Gastrocnemius medialis (tissue), 4 donors: ENCODE results near the gene ITGAE. TPM values are rescaled to one million over a fixed set of nuclear protein-coding genes. Genes with fewer than 3 reads are reported as not detected.
"Not testable (repeated sequence)": the region's sequence is repeated elsewhere in the genome, so short reads cannot be mapped to it uniquely, and the experiment has no call there.

Source experiments
- ATAC-seq, 2 donors: fragments of 150-250 bp; one replicate each; pipeline ENCODE4 v1.9.1; 2016
- DNase-seq, 2 donors: peaks; one replicate each; pipeline ENCODE4 v3.0.0-alpha.2; 2019
- H3K27ac ChIP-seq, 4 donors: fragments of 200-600 bp; sonication (generic); 1 replicate in 1 of 4; 2 replicates in 3 of 4; pipeline ENCODE4 v1.5.1; 2016 to 2018; ENCODE audit warnings: mild to moderate bottlenecking in 2 of 4, moderate library complexity in 1 of 4
- H3K27me3 ChIP-seq, 3 donors: fragments of 200-600 bp; sonication (generic) in 2 of 3; 1 replicate in 1 of 3; 2 replicates in 2 of 3; pipeline versions ENCODE4 v1.5.1 to v1.6.0; 2016 to 2019; ENCODE audit warnings: mild to moderate bottlenecking in 1 of 3, moderate library complexity in 1 of 3
- H3K36me3 ChIP-seq, 2 donors: fragments of 200-600 bp; sonication (generic) in 1 of 2; one replicate each; pipeline ENCODE4 v1.5.1; 2017 to 2018
- H3K4me1 ChIP-seq, 2 donors: fragments of 200-600 bp; sonication (generic) in 1 of 2; one replicate each; pipeline ENCODE4 v1.5.1; 2016 to 2017; ENCODE audit warnings: mild to moderate bottlenecking in 2 of 2
- H3K4me3 ChIP-seq, 4 donors: fragments of 200-600 bp; sonication (generic) in 3 of 4; 1 replicate in 1 of 4; 2 replicates in 3 of 4; pipeline ENCODE4 v1.5.1; 2016 to 2019; ENCODE audit warnings: mild to moderate bottlenecking in 2 of 4
- H3K9me3 ChIP-seq, 3 donors: fragments of 200-600 bp; sonication (generic) in 2 of 3; 1 replicate in 1 of 3; 2 replicates in 2 of 3; pipeline ENCODE4 v1.5.1; 2016 to 2019
- POLR2A ChIP-seq, 2 donors: fragments of 450-650 bp; IDR thresholded peaks; one replicate each; pipeline ENCODE4 v1.6.1; 2017; ENCODE audit warnings: antibody characterized with exemption in 2 of 2, mild to moderate bottlenecking in 2 of 2, moderate library complexity in 2 of 2
- in situ Hi-C, 4 donors: fragments of 200-750 bp; cut with MboI; loops; one replicate each; pipeline versions ENCODE4 v1.15.0 to v1.8.0; 2017; ENCODE audit warnings: low sequenced_read_pairs in 4 of 4
- intact Hi-C: fragments of 100-400 bp; cut with DNase I; formaldehyde crosslinking; loops from one replicate; pipeline ENCODE4 v1.15.1; 2023; ENCODE audit warnings: low total_unique reads
- total RNA-seq, 4 donors: library from RNA; depleted of rRNA; stranded (reverse); fragments of >200 nt; gene quantifications; one replicate each; pipeline versions ENCODE4 v1.1.0 to v1.2.3, GENCODE V29; 2016
- TF ChIP-seq, protein P1 (sequence below), 5 experiments: fragments of 450-650 bp in 3 of 5; fragments of 200-600 bp in 2 of 5; sonication (generic) in 2 of 5; IDR thresholded peaks in 4 of 5; conservative IDR thresholded peaks in 1 of 5; 1 replicate in 4 of 5; 2 replicates in 1 of 5; pipeline ENCODE4 v1.5.1; 2016 to 2019; ENCODE audit warnings: antibody characterized with exemption in 5 of 5, mild to moderate bottlenecking in 3 of 5, moderate library complexity in 3 of 5

Gene ITGAE
- total RNA-seq, 4 donors from 2014 or later = 10.8 to 25.0 (median 23.5) TPM

DNA sequence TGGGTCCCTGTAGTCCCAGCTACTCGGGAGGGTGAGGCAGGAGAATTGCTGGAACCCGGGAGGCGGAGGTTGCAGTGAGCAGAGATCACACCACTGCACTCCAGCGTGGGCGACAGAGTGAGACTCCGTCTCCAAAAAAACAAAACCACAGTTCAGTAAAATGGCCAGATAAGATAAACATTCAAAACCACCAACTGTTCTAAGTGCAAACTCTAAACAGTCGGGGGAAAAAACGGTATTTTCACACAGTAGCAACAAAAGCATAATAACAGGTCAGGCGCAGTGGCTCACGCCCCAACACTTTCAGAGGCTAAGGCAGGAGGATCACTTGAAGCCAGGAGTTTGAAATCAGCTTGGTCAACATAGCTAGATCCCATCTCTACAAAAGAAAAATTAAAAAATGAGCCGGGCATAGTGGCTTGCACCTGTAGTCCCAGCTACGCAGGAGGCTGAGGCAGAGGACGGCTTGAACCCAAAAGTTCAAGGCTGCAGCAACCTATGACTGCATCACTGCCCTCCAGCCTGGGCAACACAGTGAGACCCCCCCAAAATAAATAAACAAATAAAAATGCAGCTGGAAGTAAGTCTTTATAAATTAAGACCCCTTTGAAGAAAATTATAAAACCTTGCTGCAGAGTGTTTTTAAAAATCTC, 88.1 kb downstream of the ITGAE start:
- DNase-seq = no peak
- in situ Hi-C loops = no loop called here
- H3K4me3 ChIP-seq = no peak overlapping the region
- no peaks in the 10 kb centered on the region for H3K9me3 ChIP-seq
- H3K4me1 ChIP-seq = peaks cover 0 to 3% of the 10 kb centered on the region in 2 donors
- no peaks in the 10 kb centered on the region for H3K27me3 ChIP-seq
- no peak overlapping the region for H3K27ac ChIP-seq
- intact Hi-C loops = no loop called here
- H3K36me3 ChIP-seq = peaks cover 0 to 61% of the 10 kb centered on the region in 2 donors
- ATAC-seq = no peak
- TF ChIP-seq, protein P1, sequence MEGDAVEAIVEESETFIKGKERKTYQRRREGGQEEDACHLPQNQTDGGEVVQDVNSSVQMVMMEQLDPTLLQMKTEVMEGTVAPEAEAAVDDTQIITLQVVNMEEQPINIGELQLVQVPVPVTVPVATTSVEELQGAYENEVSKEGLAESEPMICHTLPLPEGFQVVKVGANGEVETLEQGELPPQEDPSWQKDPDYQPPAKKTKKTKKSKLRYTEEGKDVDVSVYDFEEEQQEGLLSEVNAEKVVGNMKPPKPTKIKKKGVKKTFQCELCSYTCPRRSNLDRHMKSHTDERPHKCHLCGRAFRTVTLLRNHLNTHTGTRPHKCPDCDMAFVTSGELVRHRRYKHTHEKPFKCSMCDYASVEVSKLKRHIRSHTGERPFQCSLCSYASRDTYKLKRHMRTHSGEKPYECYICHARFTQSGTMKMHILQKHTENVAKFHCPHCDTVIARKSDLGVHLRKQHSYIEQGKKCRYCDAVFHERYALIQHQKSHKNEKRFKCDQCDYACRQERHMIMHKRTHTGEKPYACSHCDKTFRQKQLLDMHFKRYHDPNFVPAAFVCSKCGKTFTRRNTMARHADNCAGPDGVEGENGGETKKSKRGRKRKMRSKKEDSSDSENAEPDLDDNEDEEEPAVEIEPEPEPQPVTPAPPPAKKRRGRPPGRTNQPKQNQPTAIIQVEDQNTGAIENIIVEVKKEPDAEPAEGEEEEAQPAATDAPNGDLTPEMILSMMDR (IDR thresholded peaks at IDR 0.05 in 4 of 5, conservative IDR thresholded peaks at IDR 0.05 in 1 of 5) = no peak
- TF ChIP-seq POLR2A (IDR thresholded peaks at IDR 0.05) = no peak

DNA sequence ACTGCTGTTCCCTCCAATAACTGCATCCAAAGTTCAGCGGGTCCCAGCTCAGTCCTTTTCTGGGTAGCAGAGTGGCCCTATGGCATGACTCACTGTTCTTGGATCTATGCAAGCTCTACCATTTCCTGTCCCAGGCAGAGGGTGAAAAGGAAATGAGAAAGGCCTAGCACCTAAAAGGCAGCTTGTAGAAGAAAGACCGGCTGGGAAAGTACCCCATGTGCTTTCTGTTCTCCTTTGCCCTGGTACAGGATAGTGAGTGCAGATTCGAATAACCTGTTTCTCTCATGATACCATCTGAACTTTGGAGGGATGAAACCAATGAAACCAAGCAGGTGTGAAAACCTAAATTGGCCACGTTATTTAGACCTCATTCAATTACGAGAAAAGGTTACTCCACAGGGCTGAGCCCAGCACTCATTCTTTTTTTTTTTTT, 90.0 kb downstream of the ITGAE start:
- no peak overlapping the region for H3K27ac ChIP-seq
- ATAC-seq (peak in 1 of 2 donors; percentile 68), DNase-seq (no peak)
- H3K36me3 ChIP-seq = peaks cover 0 to 41% of the 10 kb centered on the region in 2 donors
- no peaks in the 10 kb centered on the region for H3K9me3 ChIP-seq
- in situ Hi-C loops (no loop called here), intact Hi-C loops (no loop called here)
- H3K27me3 ChIP-seq = no peaks in the 10 kb centered on the region
- no peak overlapping the region for H3K4me3 ChIP-seq
- H3K4me1 ChIP-seq = peaks cover 0 to 3% of the 10 kb centered on the region in 2 donors
- TF ChIP-seq, protein P1 (IDR thresholded peaks at IDR 0.05 in 4 of 5, conservative IDR thresholded peaks at IDR 0.05 in 1 of 5) = no peak
- TF ChIP-seq POLR2A (IDR thresholded peaks at IDR 0.05) = no peak

DNA sequence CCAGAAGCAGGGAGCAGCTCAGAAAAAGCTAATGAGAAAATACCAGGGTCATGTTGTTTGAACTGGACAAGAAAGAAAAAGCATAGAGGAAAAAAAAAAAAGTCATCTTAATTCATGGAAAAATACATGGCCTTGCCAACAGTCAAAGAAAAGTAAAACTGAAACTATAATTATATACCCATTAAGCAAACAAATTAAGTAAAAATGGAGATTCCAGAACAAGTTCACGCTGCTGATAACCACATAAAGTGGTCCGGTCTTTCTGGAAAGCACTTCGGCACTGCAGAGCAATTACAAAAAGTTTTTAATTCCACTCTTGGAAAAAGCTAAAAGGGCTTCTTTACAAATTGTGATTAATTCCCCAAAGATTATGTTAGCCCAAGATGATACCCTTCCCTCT, 92.6 kb downstream of the ITGAE start:
- no peak for TF ChIP-seq POLR2A (IDR thresholded peaks at IDR 0.05)
- TF ChIP-seq, protein P1 (IDR thresholded peaks at IDR 0.05 in 4 of 5, conservative IDR thresholded peaks at IDR 0.05 in 1 of 5) = no peak
- Histone ChIP-seq H3K4me1 (peaks cover 0 to 8% of the 10 kb centered on the region in 2 donors), H3K27ac (no peak overlapping the region), H3K36me3 (peaks cover 0 to 18% of the 10 kb centered on the region in 2 donors), H3K27me3 (no peaks in the 10 kb centered on the region), H3K4me3 (no peak overlapping the region), H3K9me3 (no peaks in the 10 kb centered on the region)
- ATAC-seq (no peak), DNase-seq (no peak)
- in situ Hi-C loops = no loop called here
- intact Hi-C loops = no loop called here

DNA sequence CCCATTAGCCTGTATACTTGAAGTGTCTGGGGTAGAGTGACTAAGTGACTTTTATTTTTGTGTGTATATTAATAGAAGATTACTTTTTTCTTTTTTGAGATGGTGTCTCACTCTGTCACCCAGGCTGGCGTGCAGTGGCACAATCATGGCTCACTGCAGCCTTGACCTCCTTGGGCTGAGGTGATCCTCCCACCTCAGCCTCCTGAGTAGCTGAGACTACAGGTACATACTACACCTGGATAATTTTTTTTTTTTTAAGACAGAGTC, 95.3 kb downstream of the ITGAE start:
- H3K4me3 ChIP-seq, H3K4me1 ChIP-seq, H3K27me3 ChIP-seq, H3K9me3 ChIP-seq, intact Hi-C loops, H3K36me3 ChIP-seq, in situ Hi-C loops, DNase-seq: not testable (repeated sequence)
- peak overlapping the region in 3 of 4 donors; percentile 30 to 52 (median 48) for H3K27ac ChIP-seq
- peak; percentile 70 to 75 for ATAC-seq

DNA sequence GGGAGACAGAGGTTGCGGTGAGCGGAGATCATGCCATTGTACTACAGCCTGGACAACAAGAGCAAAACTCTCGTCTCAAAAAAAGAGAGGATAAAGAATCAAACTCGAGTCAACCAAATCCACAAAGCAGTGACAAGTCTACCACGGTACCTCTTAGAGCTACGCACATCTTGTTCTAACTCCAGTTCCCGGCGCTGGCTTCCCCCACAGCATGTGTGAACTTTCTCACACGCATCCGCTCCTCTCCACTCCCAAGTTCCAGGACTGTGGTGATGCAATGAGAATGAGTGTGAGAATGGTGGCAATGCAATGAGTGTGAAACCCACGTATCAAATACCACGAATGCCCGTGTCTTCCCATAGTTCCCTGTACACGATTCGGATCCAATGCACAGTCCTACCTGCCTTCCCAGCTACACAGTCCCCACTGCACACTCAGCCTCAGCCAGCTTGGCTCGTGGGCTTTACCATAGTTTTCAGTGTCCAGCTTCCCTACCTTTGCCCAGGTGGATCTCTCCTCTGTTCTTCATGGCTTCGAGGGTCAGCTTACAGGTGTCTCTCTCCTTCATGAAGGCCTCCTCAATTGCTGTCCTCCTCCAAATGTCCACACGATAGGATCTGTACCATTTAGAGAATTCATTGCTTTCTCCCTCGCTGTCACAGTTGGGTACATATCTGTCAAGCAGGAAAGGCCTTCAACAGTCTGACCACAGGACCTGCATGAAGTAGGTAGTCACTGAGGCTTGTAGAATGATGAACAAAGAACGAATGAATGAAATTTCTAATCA, 95.9 kb downstream of the ITGAE start:
- peaks cover 0 to 6% of the 10 kb centered on the region in 2 donors for H3K36me3 ChIP-seq
- no peak for DNase-seq
- intact Hi-C loops (no loop called here), in situ Hi-C loops (no loop called here)
- H3K27me3 ChIP-seq = no peaks in the 10 kb centered on the region
- H3K4me3 ChIP-seq = no peak overlapping the region
- peaks cover 0 to 5% of the 10 kb centered on the region in 2 donors for H3K4me1 ChIP-seq
- TF ChIP-seq POLR2A (IDR thresholded peaks at IDR 0.05) = peak in 1 of 2 donors; percentile 6
- TF ChIP-seq, protein P1 (IDR thresholded peaks at IDR 0.05 in 4 of 5, conservative IDR thresholded peaks at IDR 0.05 in 1 of 5) = no peak
- peak overlapping the region in 3 of 4 donors; percentile 30 to 52 (median 48) for H3K27ac ChIP-seq
- no peaks in the 10 kb centered on the region for H3K9me3 ChIP-seq
- peak; percentile 38 to 41 for ATAC-seq

DNA sequence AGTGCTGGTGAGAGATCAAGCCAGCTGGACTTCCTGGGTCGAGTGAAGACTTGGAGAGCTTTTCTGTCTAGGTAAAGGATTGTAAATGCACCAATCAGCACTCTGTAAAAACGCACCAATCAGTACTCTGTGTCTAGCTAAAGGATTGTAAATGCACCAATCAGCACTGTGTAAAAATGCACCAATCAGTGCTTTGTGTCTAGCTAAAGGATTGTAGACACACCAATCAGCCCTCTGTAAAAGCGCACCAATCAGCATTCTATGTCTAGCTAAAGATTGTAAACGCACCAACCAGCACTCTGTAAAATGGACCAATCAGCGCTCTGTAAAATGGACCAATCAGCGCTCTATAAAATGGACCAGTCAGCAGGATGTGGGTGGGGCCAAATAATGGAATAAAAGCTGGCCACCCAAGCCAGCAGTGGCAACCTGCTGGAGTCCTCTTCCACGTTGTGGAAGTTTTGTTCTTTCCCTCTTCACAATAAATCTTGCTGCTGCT, 98.9 kb downstream of the ITGAE start:
- intact Hi-C loops, H3K27me3 ChIP-seq: not testable (repeated sequence)

More for the DNA sequence above, 98.9 kb downstream of the ITGAE start:
- in situ Hi-C loops, H3K36me3 ChIP-seq, H3K27ac ChIP-seq, H3K4me1 ChIP-seq, DNase-seq, H3K9me3 ChIP-seq, H3K4me3 ChIP-seq, ATAC-seq: not testable (repeated sequence)
